H9 (cell line): ENCODE measurements around the gene RBM45. TPM values are rescaled to one million over a fixed set of nuclear protein-coding genes. Genes with fewer than 3 reads are reported as not detected.

ENCODE experiments used
- DNase-seq: peaks from one replicate; pipeline ENCODE4 v3.0.0-alpha.2; 2017
- H2AFZ ChIP-seq: one replicate; pipeline ENCODE4 v1.6.1; 2013; ENCODE audit warnings: mild to moderate bottlenecking, low read length, control low read depth, moderate library complexity
- H2AK5ac ChIP-seq: 2 replicates; pipeline ENCODE4 v1.6.1; 2013; ENCODE audit warnings: low read length, control low read depth, mixed read lengths; ENCODE audit not compliant: insufficient read length
- H2BK120ac ChIP-seq: one replicate; pipeline ENCODE4 v1.6.1; 2013; ENCODE audit warnings: low read depth, mild to moderate bottlenecking, low read length, control low read depth, inconsistent platforms; ENCODE audit not compliant: poor library complexity, severe bottlenecking
- H2BK12ac ChIP-seq: 2 replicates; pipeline ENCODE4 v1.6.1; 2013; ENCODE audit warnings: low read length, control low read depth, mixed read lengths, low read depth; ENCODE audit not compliant: insufficient read length
- H2BK15ac ChIP-seq: 2 replicates; pipeline ENCODE4 v1.6.1; 2013; ENCODE audit warnings: low read depth, low read length, control low read depth
- H2BK20ac ChIP-seq: one replicate; pipeline ENCODE4 v1.6.1; 2013; ENCODE audit warnings: low read depth, mild to moderate bottlenecking, low read length, control low read depth, inconsistent platforms; ENCODE audit not compliant: poor library complexity, severe bottlenecking
- H2BK5ac ChIP-seq: 2 replicates; pipeline ENCODE4 v1.6.1; 2013; ENCODE audit warnings: low read length, control low read depth, mixed read lengths; ENCODE audit not compliant: insufficient read length
- H3K14ac ChIP-seq: 2 replicates; pipeline ENCODE4 v1.6.1; 2013; ENCODE audit warnings: low read length, control low read depth; ENCODE audit not compliant: insufficient read depth
- H3K18ac ChIP-seq: 2 replicates; pipeline ENCODE4 v1.6.1; 2013; ENCODE audit warnings: low read depth, mild to moderate bottlenecking, mixed read lengths, low read length, control low read depth; ENCODE audit not compliant: insufficient read length
- H3K23ac ChIP-seq: 2 replicates; pipeline ENCODE4 v1.6.1; 2013; ENCODE audit warnings: low read length, control low read depth, mixed read lengths, low read depth; ENCODE audit not compliant: insufficient read length
- H3K23me2 ChIP-seq: 2 replicates; pipeline ENCODE4 v1.6.1; 2013; ENCODE audit warnings: low read depth, mild to moderate bottlenecking, mixed read lengths, low read length, control low read depth; ENCODE audit not compliant: insufficient read length, poor library complexity, severe bottlenecking
- H3K27ac ChIP-seq: 2 replicates; pipeline ENCODE4 v1.5.1; 2013; ENCODE audit warnings: low read length, control low read depth, mixed read lengths, low read depth; ENCODE audit not compliant: insufficient read length
- H3K27me3 ChIP-seq: 2 replicates; pipeline ENCODE4 v1.6.1; 2013; ENCODE audit warnings: low read length, control low read depth, inconsistent platforms; ENCODE audit not compliant: insufficient read depth
- H3K4ac ChIP-seq: 2 replicates; pipeline ENCODE4 v1.6.1; 2013; ENCODE audit warnings: low read depth, mild to moderate bottlenecking, control low read depth, inconsistent platforms, low read length, moderate library complexity
- H3K4me1 ChIP-seq: 2 replicates; pipeline ENCODE4 v1.6.1; 2013; ENCODE audit warnings: low read length, control low read depth, inconsistent platforms; ENCODE audit not compliant: insufficient read depth
- H3K4me2 ChIP-seq: 2 replicates; pipeline ENCODE4 v1.6.1; 2013; ENCODE audit warnings: low read length, control low read depth, mixed read lengths; ENCODE audit not compliant: insufficient read length, insufficient read depth
- H3K56ac ChIP-seq: 2 replicates; pipeline ENCODE4 v1.6.1; 2013; ENCODE audit warnings: low read depth, mild to moderate bottlenecking, mixed read lengths, low read length, control low read depth; ENCODE audit not compliant: insufficient read length
- H3K79me1 ChIP-seq: 2 replicates; pipeline ENCODE4 v1.6.1; 2013; ENCODE audit warnings: low read depth, mild to moderate bottlenecking, moderate library complexity, low read length, control low read depth, inconsistent platforms; ENCODE audit not compliant: insufficient read depth, poor library complexity, severe bottlenecking
- H3K79me2 ChIP-seq: 2 replicates; pipeline ENCODE4 v1.6.1; 2013; ENCODE audit warnings: low read length, control low read depth, inconsistent platforms; ENCODE audit not compliant: insufficient read depth
- H3K9ac ChIP-seq: 2 replicates; pipeline ENCODE4 v1.6.1; 2013; ENCODE audit warnings: low read length, control low read depth, mixed read lengths; ENCODE audit not compliant: insufficient read length; ENCODE audit errors: extremely low read depth
- H3K9me3 ChIP-seq: one replicate; pipeline ENCODE4 v1.6.1; 2013; ENCODE audit warnings: low read depth, low read length, inconsistent platforms; ENCODE audit not compliant: control insufficient read depth
- H3T11ph ChIP-seq: one replicate; pipeline ENCODE4 v1.6.1; 2013; ENCODE audit warnings: mild to moderate bottlenecking, low read length, control low read depth, inconsistent platforms
- H4K20me1 ChIP-seq: one replicate; pipeline ENCODE4 v1.6.1; 2013; ENCODE audit not compliant: control insufficient read depth, insufficient read length, insufficient read depth
- H4K5ac ChIP-seq: 2 replicates; pipeline ENCODE4 v1.6.1; 2013; ENCODE audit warnings: low read depth, mild to moderate bottlenecking, mixed read lengths, low read length, control low read depth; ENCODE audit not compliant: insufficient read length
- H4K8ac ChIP-seq: replicated peaks from 2 replicates; pipeline ENCODE4 v1.6.1; 2013; ENCODE audit warnings: low read length, control low read depth, mixed read lengths, low read depth; ENCODE audit not compliant: insufficient read length
- H4K91ac ChIP-seq: 2 replicates; pipeline ENCODE4 v1.6.1; 2013; ENCODE audit warnings: low read depth, mild to moderate bottlenecking, moderate library complexity, mixed read lengths, low read length, control low read depth; ENCODE audit not compliant: insufficient read length
- H3K27ac Mint-ChIP-seq, 3 experiments: 2 replicates in 2 of 3; 3 replicates in 1 of 3; pipeline ENCODE4 v1.8.0; 2020 to 2021; ENCODE audit warnings: mixed read lengths in 3 of 3, mild to moderate bottlenecking in 1 of 3, moderate library complexity in 1 of 3
- H3K27me3 Mint-ChIP-seq: 2 replicates; pipeline ENCODE4 v1.8.0; 2021; ENCODE audit warnings: low read depth, mild to moderate bottlenecking, moderate library complexity, mixed read lengths
- H3K36me3 Mint-ChIP-seq, 3 experiments: 2 replicates in 2 of 3; 3 replicates in 1 of 3; pipeline ENCODE4 v1.8.0; 2020 to 2021; ENCODE audit warnings: low read depth in 3 of 3, mixed read lengths in 3 of 3; ENCODE audit not compliant: insufficient read depth in 1 of 3
- H3K4me1 Mint-ChIP-seq, 2 experiments: 2 replicates each; pipeline ENCODE4 v1.8.0; 2020; ENCODE audit warnings: mixed read lengths in 2 of 2
- H3K4me3 Mint-ChIP-seq, 2 experiments: 2 replicates in 1 of 2; 3 replicates in 1 of 2; pipeline ENCODE4 v1.8.0; 2020 to 2021; ENCODE audit warnings: mild to moderate bottlenecking in 2 of 2, mixed read lengths in 2 of 2, moderate library complexity in 1 of 2
- H3K9me3 Mint-ChIP-seq, 2 experiments: 2 replicates in 1 of 2; 3 replicates in 1 of 2; pipeline ENCODE4 v1.8.0; 2020; ENCODE audit warnings: mild to moderate bottlenecking in 2 of 2, mixed read lengths in 2 of 2, moderate library complexity in 1 of 2
- WGBS: extraction: QIAGEN DNeasy Blood & Tissue Kit; methylation state at CpG from one replicate; pipeline ENCODE4 v1.1.7; 2013; ENCODE audit warnings: missing lambda C conversion rate, low lambda C conversion rate, mixed read lengths; ENCODE audit not compliant: insufficient read length; ENCODE audit errors: extremely low coverage; 5-methylcytosine and 5-hydroxymethylcytosine counted together
- total RNA-seq: library from RNA; stranded (reverse); gene quantifications from 2 replicates; pipeline ENCODE4 v1.2.1, GENCODE V29; 2021
- TF ChIP-seq, protein P1 (sequence below): fragments of 200-600 bp; sonication (generic); conservative IDR thresholded peaks from 3 replicates; pipeline ENCODE4 v1.8.0; 2021; ENCODE audit warnings: antibody characterized with exemption, mild to moderate bottlenecking

Gene RBM45
- total RNA-seq, 1 experiment from 2014 or later, result 13.9 TPM

DNA sequence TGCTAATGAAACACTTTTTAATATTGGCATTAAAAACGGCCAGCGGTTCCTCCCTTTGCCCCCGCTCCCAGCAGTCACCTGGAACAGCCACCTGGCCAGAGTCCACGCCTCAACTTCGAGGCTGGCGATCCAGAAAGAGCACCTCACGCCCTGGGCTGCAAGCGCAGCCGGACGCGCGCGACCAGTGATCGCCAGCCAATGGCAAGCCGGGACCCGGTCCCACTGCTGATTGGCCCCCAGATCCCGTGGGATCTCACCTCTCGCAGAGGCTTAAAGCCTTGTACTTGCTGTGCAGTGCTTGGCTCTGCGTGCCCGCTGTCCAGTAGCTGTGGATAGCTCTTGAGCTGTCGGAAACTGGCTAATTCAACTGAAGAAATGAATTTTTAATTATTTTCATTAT is 4.1 kb upstream of the RBM45 start:
- H2BK12ac ChIP-seq, result no peak overlapping the region
- H3K9me3 ChIP-seq, result no peaks in the 10 kb centered on the region
- no CpG with 5 or more reads among the region's 21 CpGs for WGBS
- H2AFZ ChIP-seq, result no peak overlapping the region
- H3K27ac Mint-ChIP-seq, result no peak overlapping the region
- no peak overlapping the region for H4K8ac ChIP-seq
- no peak overlapping the region for H3K4me3 Mint-ChIP-seq
- no peak overlapping the region for H3K4me2 ChIP-seq
- H3K18ac ChIP-seq, result no peak overlapping the region
- H3T11ph ChIP-seq, result no peak overlapping the region
- H3K27me3 Mint-ChIP-seq, result no peaks in the 10 kb centered on the region
- H2BK120ac ChIP-seq, result no peak overlapping the region
- H4K91ac ChIP-seq, result no peak overlapping the region
- H3K56ac ChIP-seq, result no peak overlapping the region
- H3K14ac ChIP-seq, result peak overlapping the region; percentile 24; the same call in 1 of the 2 replicates
- no peaks in the 10 kb centered on the region for H4K20me1 ChIP-seq
- H3K23ac ChIP-seq, result no peak overlapping the region
- H3K79me2 ChIP-seq, result no peaks in the 10 kb centered on the region
- no peak overlapping the region for H4K5ac ChIP-seq
- peaks cover 8% of the 10 kb centered on the region for H3K23me2 ChIP-seq
- no peaks in the 10 kb centered on the region for H3K9me3 Mint-ChIP-seq
- H3K9ac ChIP-seq, result no peak overlapping the region
- no peaks in the 10 kb centered on the region for H3K36me3 Mint-ChIP-seq
- no peak overlapping the region for H3K4ac ChIP-seq
- TF ChIP-seq, protein P1, sequence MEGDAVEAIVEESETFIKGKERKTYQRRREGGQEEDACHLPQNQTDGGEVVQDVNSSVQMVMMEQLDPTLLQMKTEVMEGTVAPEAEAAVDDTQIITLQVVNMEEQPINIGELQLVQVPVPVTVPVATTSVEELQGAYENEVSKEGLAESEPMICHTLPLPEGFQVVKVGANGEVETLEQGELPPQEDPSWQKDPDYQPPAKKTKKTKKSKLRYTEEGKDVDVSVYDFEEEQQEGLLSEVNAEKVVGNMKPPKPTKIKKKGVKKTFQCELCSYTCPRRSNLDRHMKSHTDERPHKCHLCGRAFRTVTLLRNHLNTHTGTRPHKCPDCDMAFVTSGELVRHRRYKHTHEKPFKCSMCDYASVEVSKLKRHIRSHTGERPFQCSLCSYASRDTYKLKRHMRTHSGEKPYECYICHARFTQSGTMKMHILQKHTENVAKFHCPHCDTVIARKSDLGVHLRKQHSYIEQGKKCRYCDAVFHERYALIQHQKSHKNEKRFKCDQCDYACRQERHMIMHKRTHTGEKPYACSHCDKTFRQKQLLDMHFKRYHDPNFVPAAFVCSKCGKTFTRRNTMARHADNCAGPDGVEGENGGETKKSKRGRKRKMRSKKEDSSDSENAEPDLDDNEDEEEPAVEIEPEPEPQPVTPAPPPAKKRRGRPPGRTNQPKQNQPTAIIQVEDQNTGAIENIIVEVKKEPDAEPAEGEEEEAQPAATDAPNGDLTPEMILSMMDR, result no peak
- H2AK5ac ChIP-seq, result no peak overlapping the region
- no peaks in the 10 kb centered on the region for H3K4me1 ChIP-seq
- no peak overlapping the region for H3K27ac ChIP-seq
- peak; percentile 33 for DNase-seq
- peaks cover 3% of the 10 kb centered on the region in 2 experiments; a peak in 3 of 4 replicates for H3K4me1 Mint-ChIP-seq
- H2BK5ac ChIP-seq, result no peak overlapping the region
- no peak overlapping the region for H2BK20ac ChIP-seq
- no peaks in the 10 kb centered on the region for H3K79me1 ChIP-seq
- peak overlapping the region; percentile 99; the same call in 1 of the 2 replicates for H2BK15ac ChIP-seq
- no peaks in the 10 kb centered on the region for H3K27me3 ChIP-seq
